Astrocyte (in vitro differentiated cells and primary cell): ENCODE results near the gene NBPF9.
"Not testable (repeated sequence)": the region's sequence is repeated elsewhere in the genome, so short reads cannot be mapped to it uniquely, and the experiment has no call there.

Source experiments
- CTCF ChIP-seq: IDR thresholded peaks from 2 replicates; pipeline ENCODE4 v1.5.1; 2011; ENCODE audit warnings: low read depth, mild to moderate bottlenecking, inconsistent platforms, low read length, moderate library complexity; ENCODE audit not compliant: insufficient read depth
- EZH2 ChIP-seq: IDR thresholded peaks from 2 replicates; pipeline ENCODE4 v1.6.1; 2012; ENCODE audit warnings: mild to moderate bottlenecking, low read length, inconsistent platforms; ENCODE audit not compliant: insufficient read depth

- TF ChIP-seq EZH2, CTCF: not testable (repeated sequence)
These were observed 20.9 kb upstream of the NBPF9 start for GRCh38 chr1:149123948-149124926.
